Measurements from ENCODE around the gene TAGLN2. TPM values are rescaled to one million over a fixed set of nuclear protein-coding genes. Genes with fewer than 3 reads are reported as not detected.

TAGLN2 gene
- total and polyA plus RNA-seq, 2 experiments from 2014 or later, result 3.8 to 18.5 TPM

GRCh38 chr1:159917533-159918351 is 7.6 kb downstream of the TAGLN2 start:
- Histone ChIP-seq H3K9me3 (ENCODE audit: low read depth) (no peaks in the 10 kb centered on the region), H3K4me3 (no peak overlapping the region), H3K4me1 (ENCODE audit: low read depth) (no peaks in the 10 kb centered on the region), H3K36me3 (no peaks in the 10 kb centered on the region), H3K27me3 (no peaks in the 10 kb centered on the region), H3K27ac (no peak overlapping the region)
- no peak for TF ChIP-seq CTCF (IDR thresholded peaks at IDR 0.05; ENCODE audit: low read depth, low read length)
- no peak for DNase-seq (ENCODE audit: low read depth in 1 of 2, low spot score in 1 of 2)

- Histone ChIP-seq H3K9me3 (ENCODE audit: low read depth) (no peaks in the 10 kb centered on the region), H3K27me3 (no peaks in the 10 kb centered on the region), H3K4me3 (no peak overlapping the region), H3K36me3 (no peaks in the 10 kb centered on the region), H3K4me1 (ENCODE audit: low read depth) (no peaks in the 10 kb centered on the region), H3K27ac (no peak overlapping the region)
- TF ChIP-seq CTCF (IDR thresholded peaks at IDR 0.05; ENCODE audit: low read depth, low read length), result no peak
- peak in 1 of 2 donors; percentile 95 for DNase-seq (ENCODE audit: low read depth in 1 of 2, low spot score in 1 of 2)
These were observed 8.9 kb downstream of the TAGLN2 start for GRCh38 chr1:159916242-159917051.

DNA sequence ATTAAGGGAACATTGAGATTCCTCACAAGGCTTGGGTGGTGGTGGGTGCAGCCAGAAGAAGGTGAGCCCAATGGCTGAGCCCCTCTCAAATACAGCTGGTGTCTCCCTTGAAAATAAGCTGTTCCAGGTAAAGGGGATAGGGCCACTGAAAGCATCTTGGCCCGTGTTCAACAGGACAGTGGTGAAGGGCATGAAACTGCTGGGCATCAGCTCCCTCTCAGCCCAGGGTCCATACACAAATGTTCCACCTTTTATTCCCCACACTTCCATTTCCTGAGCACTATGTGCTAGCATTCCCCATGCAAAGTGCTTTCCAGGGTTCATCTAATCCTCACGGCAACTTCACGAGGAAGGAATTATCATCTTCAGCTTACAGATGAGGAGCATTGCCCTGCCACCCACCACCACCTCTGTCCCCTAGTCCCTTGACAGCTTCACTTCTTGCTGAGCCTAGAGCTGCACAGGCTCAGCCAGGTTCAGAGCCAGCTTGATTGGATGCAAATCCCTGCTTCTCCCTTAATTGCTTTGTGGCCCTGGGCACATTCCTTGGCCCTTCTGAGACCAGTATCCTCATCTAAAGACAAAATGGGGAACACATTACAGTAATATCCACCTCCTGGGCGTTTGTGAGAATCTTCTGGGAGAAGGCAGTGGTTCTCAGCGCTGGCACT is 9.6 kb downstream of the TAGLN2 start:
- Histone ChIP-seq H3K27ac (no peak overlapping the region), H3K27me3 (no peaks in the 10 kb centered on the region), H3K4me3 (no peak overlapping the region), H3K36me3 (no peaks in the 10 kb centered on the region), H3K9me3 (ENCODE audit: low read depth) (no peaks in the 10 kb centered on the region), H3K4me1 (ENCODE audit: low read depth) (no peaks in the 10 kb centered on the region)
- no peak for DNase-seq (ENCODE audit: low read depth in 1 of 2, low spot score in 1 of 2)
- TF ChIP-seq CTCF (IDR thresholded peaks at IDR 0.05; ENCODE audit: low read depth, low read length), result no peak

DNA sequence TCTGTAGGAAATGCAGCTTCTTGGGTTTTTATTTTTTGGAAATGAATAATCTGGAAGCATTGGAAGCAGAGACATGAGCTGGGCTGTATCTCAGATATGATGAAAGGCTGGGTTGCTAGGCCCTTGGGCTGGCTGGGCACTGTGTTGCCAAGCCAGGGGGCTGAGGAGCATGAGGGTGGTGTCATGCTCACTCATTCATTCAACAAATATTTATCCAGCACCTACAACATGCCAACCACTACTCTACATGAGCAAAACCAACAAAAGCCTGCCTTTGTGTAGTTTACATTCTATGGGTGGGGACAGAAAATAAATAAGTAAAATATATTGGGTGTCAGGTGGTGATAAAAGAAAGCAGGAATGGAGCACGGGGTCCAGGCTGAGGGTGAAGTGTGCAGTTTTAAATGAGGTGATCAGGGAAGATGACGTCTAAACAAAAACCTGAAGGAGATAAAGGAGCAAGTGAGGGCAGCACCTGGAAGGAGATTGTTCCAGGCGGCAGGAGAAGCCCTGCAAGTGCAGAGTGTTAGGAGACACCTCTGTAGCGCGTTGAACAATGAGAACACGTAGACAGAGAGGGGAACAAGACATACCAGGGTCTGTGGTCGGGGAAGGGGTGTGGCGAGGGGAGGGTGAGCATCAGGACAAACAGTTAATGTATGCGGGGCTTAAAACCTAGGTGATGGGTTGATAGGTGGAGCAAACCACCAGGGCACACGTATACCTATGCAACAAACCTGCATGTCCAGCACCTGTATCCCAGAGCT is 10.9 kb downstream of the TAGLN2 start:
- Histone ChIP-seq H3K9me3 (ENCODE audit: low read depth) (no peaks in the 10 kb centered on the region), H3K27me3 (no peaks in the 10 kb centered on the region), H3K36me3 (no peaks in the 10 kb centered on the region), H3K4me3 (no peak overlapping the region), H3K27ac (no peak overlapping the region), H3K4me1 (ENCODE audit: low read depth) (no peaks in the 10 kb centered on the region)
- no peak for DNase-seq (ENCODE audit: low read depth in 1 of 2, low spot score in 1 of 2)
- TF ChIP-seq CTCF (IDR thresholded peaks at IDR 0.05; ENCODE audit: low read depth, low read length), result no peak

All from cardiac muscle cell (in vitro differentiated cells and primary cell).